Motor neuron (in vitro differentiated cells): ENCODE data around the gene GAGE10. TPM values are rescaled to one million over a fixed set of nuclear protein-coding genes. Genes with fewer than 3 reads are reported as not detected.

Experiments used
- total RNA-seq, 8 experiments: library from RNA; unstranded; fragments of 300-600 nt; gene quantifications; 2 replicates each; pipeline versions ENCODE4 v1.2.3 to v1.2.4, GENCODE V29; 2022

GAGE10 gene
- total RNA-seq, 8 experiments from 2014 or later: not detected

Other genes starting within 250 kb of the GAGE10 start
- gene CCDC120, start 244.6 kb upstream of the GAGE10 start, total RNA-seq: 1 to 10 TPM in 7 of 8 experiments, under 1 TPM in 1; 0.15 to 5.7 (median 3.9) TPM
- gene PRAF2, start 229.6 kb upstream of the GAGE10 start, total RNA-seq: 10 to 100 TPM in 7 of 8 experiments, 1 to 10 TPM in 1; 9.9 to 29.1 (median 14.2) TPM
- gene WDR45, start 223.8 kb upstream of the GAGE10 start, total RNA-seq: 10 to 100 TPM; 20.7 to 97.3 (median 44.5) TPM
- 10 to 100 TPM; 16.3 to 29.8 (median 20.1) TPM for gene GPKOW, start 179.9 kb upstream of the GAGE10 start, total RNA-seq
- gene MAGIX, start 140.9 kb upstream of the GAGE10 start, total RNA-seq: 1 to 10 TPM in 6 of 8 experiments, under 1 TPM in 2; 0.57 to 2.7 (median 1.4) TPM
- gene PLP2, start 131.7 kb upstream of the GAGE10 start, total RNA-seq: 10 to 100 TPM in 3 of 8 experiments, 1 to 10 TPM in 5; 1.2 to 21.9 (median 6.0) TPM
- gene PRICKLE3, start 117.3 kb upstream of the GAGE10 start, total RNA-seq: 10 to 100 TPM in 2 of 8 experiments, 1 to 10 TPM in 2, under 1 TPM in 4; 0.33 to 11.8 (median 1.1) TPM
- 100 to 1,000 TPM in 1 of 8 experiments, 10 to 100 TPM in 4, 1 to 10 TPM in 2, under 1 TPM in 1; 0.92 to 144 (median 71.8) TPM for gene SYP, start 103.5 kb upstream of the GAGE10 start, total RNA-seq
- gene CACNA1F, start 70.3 kb upstream of the GAGE10 start, total RNA-seq: under 1 TPM in 2 of 8 experiments, not detected in 6; 0.28 to 0.41 TPM
- 10 to 100 TPM in 1 of 8 experiments, 1 to 10 TPM in 7; 7.2 to 10.6 (median 9.3) TPM for gene CCDC22, start 68.2 kb upstream of the GAGE10 start, total RNA-seq
- under 1 TPM; 0.11 to 0.84 (median 0.26) TPM for gene FOXP3, start 38.9 kb upstream of the GAGE10 start, total RNA-seq
- gene PPP1R3F, start 33.9 kb upstream of the GAGE10 start, total RNA-seq: 10 to 100 TPM in 5 of 8 experiments, 1 to 10 TPM in 3; 3.8 to 16.1 (median 11.2) TPM
- gene GAGE12J, start 18.4 kb downstream of the GAGE10 start, total RNA-seq: not detected
- not detected for gene GAGE13, start 27.9 kb downstream of the GAGE10 start, total RNA-seq
- gene GAGE12C, start 228.5 kb downstream of the GAGE10 start, total RNA-seq: not detected
- not detected for gene GAGE12D, start 238.1 kb downstream of the GAGE10 start, total RNA-seq
- not detected for gene GAGE12E, start 247.6 kb downstream of the GAGE10 start, total RNA-seq